Esophagus (tissue), 2 donors: Measurements from ENCODE around the gene PKIB. TPM values are rescaled to one million over a fixed set of nuclear protein-coding genes. Genes with fewer than 3 reads are reported as not detected.

Source experiments
- H3K27ac ChIP-seq, 2 donors: one replicate each; pipeline ENCODE4 v1.5.1; 2013; ENCODE audit warnings: low read depth in 2 of 2, mild to moderate bottlenecking in 2 of 2, inconsistent platforms in 1 of 2, low read length in 1 of 2, moderate library complexity in 1 of 2
- H3K27me3 ChIP-seq, 2 donors: one replicate each; pipeline ENCODE4 v1.6.1; 2013; ENCODE audit warnings: low read length in 2 of 2, control low read depth in 1 of 2, mild to moderate bottlenecking in 1 of 2; ENCODE audit not compliant: insufficient read depth in 2 of 2, control insufficient read depth in 1 of 2
- H3K36me3 ChIP-seq, 2 donors: one replicate each; pipeline ENCODE4 v1.6.1; 2013; ENCODE audit warnings: low read length in 1 of 2; ENCODE audit not compliant: control insufficient read depth in 2 of 2, insufficient read depth in 2 of 2
- H3K4me1 ChIP-seq, 2 donors: one replicate each; pipeline ENCODE4 v1.6.1; 2013; ENCODE audit warnings: low read length in 1 of 2; ENCODE audit not compliant: control insufficient read depth in 2 of 2, insufficient read depth in 2 of 2
- H3K4me3 ChIP-seq, 2 donors: one replicate each; pipeline ENCODE4 v1.5.1; 2013; ENCODE audit warnings: low read length in 2 of 2, mild to moderate bottlenecking in 2 of 2, low read depth in 1 of 2, moderate library complexity in 1 of 2
- H3K9me3 ChIP-seq, 2 donors: one replicate each; pipeline ENCODE4 v1.6.1; 2013; ENCODE audit warnings: mild to moderate bottlenecking in 2 of 2, low read depth in 1 of 2, low read length in 1 of 2, moderate library complexity in 1 of 2; ENCODE audit not compliant: control insufficient read depth in 2 of 2, insufficient read depth in 1 of 2
- WGBS, 2 donors: extraction: QIAGEN DNeasy Blood & Tissue Kit; methylation state at CpG; one replicate each; pipeline ENCODE4 v1.1.7; 2013; 5-methylcytosine and 5-hydroxymethylcytosine counted together
- polyA plus RNA-seq, 2 donors: library from polyadenylated mRNA; stranded (reverse); fragments of 200-250 nt; gene quantifications; one replicate each; pipeline ENCODE4 v1.2.3, GENCODE V29; 2013
- donor health status: healthy with polysubstance abuse.
- donor health status: Bipolar disorder and iron deficiency.

PKIB gene
- polyA plus RNA-seq, 2 donors, result 3.5 to 4.2 TPM

- Histone ChIP-seq H3K4me3 (no peak overlapping the region), H3K36me3 (no peaks in the 10 kb centered on the region), H3K9me3 (no peaks in the 10 kb centered on the region), H3K4me1 (no peaks in the 10 kb centered on the region), H3K27ac (no peak overlapping the region), H3K27me3 (peaks cover 3% of the 10 kb centered on the region in 2 donors)
- 74 to 83% methylated on average over 3 of the region's 3 CpGs for whole genome bisulfite sequencing, 2 donors
These were observed 6.7 kb downstream of the PKIB start for GRCh38 chr6:122616877-122617276.

- no peak overlapping the region for H3K4me3 ChIP-seq
- no peaks in the 10 kb centered on the region for H3K36me3 ChIP-seq
- WGBS, 2 donors, result 81 to 89% methylated on average over 2 of the region's 2 CpGs
- no peak overlapping the region for H3K27ac ChIP-seq
- no peaks in the 10 kb centered on the region for H3K9me3 ChIP-seq
- H3K4me1 ChIP-seq, result no peaks in the 10 kb centered on the region
- peaks cover 3% of the 10 kb centered on the region in 2 donors for H3K27me3 ChIP-seq
These were observed 9.1 kb downstream of the PKIB start for GRCh38 chr6:122619309-122619708.

GRCh38 chr6:122620428-122620827 is 10.2 kb downstream of the PKIB start:
- Histone ChIP-seq H3K9me3 (no peaks in the 10 kb centered on the region), H3K4me3 (no peak overlapping the region), H3K36me3 (no peaks in the 10 kb centered on the region), H3K27ac (no peak overlapping the region), H3K4me1 (no peaks in the 10 kb centered on the region), H3K27me3 (peaks cover 3% of the 10 kb centered on the region in 2 donors)
- WGBS, 2 donors, result 84 to 86% methylated on average over 3 of the region's 3 CpGs

- no peak overlapping the region for H3K27ac ChIP-seq
These were observed 10.7 kb downstream of the PKIB start for GRCh38 chr6:122620902-122621301.

GRCh38 chr6:122621638-122622037 is 11.4 kb downstream of the PKIB start:
- 44 to 53% methylated on average over 2 of the region's 2 CpGs for WGBS, 2 donors
- Histone ChIP-seq H3K27ac (no peak overlapping the region), H3K9me3 (no peaks in the 10 kb centered on the region), H3K27me3 (peaks cover 3% of the 10 kb centered on the region in 2 donors), H3K36me3 (no peaks in the 10 kb centered on the region), H3K4me1 (no peaks in the 10 kb centered on the region), H3K4me3 (no peak overlapping the region)

More at GRCh38 chr6:122620902-122621301, 10.7 kb downstream of the PKIB start:
- Histone ChIP-seq H3K9me3 (no peaks in the 10 kb centered on the region), H3K27me3 (peaks cover 3% of the 10 kb centered on the region in 2 donors), H3K4me1 (no peaks in the 10 kb centered on the region), H3K36me3 (no peaks in the 10 kb centered on the region), H3K4me3 (no peak overlapping the region)
- WGBS, 2 donors, result 51% methylated on average over 3 of the region's 3 CpGs

- peaks cover 3% of the 10 kb centered on the region in 2 donors for H3K27me3 ChIP-seq
- H3K4me1 ChIP-seq, result no peaks in the 10 kb centered on the region
- H3K27ac ChIP-seq, result no peak overlapping the region
- 50% methylated on average over 4 of the region's 4 CpGs for WGBS, 2 donors
- no peak overlapping the region for H3K4me3 ChIP-seq
- no peaks in the 10 kb centered on the region for H3K9me3 ChIP-seq
- H3K36me3 ChIP-seq, result no peaks in the 10 kb centered on the region
These were observed 12.3 kb downstream of the PKIB start for GRCh38 chr6:122622479-122622878.

GRCh38 chr6:122623279-122623678 is 13.1 kb downstream of the PKIB start:
- no peaks in the 10 kb centered on the region for H3K4me1 ChIP-seq
- peaks cover 3% of the 10 kb centered on the region in 2 donors for H3K27me3 ChIP-seq
- H3K27ac ChIP-seq, result no peak overlapping the region
- no peaks in the 10 kb centered on the region for H3K36me3 ChIP-seq
- H3K4me3 ChIP-seq, result no peak overlapping the region
- H3K9me3 ChIP-seq, result no peaks in the 10 kb centered on the region

- WGBS, 2 donors, result 88 to 94% methylated on average over 2 of the region's 2 CpGs
These were observed 14.6 kb downstream of the PKIB start for GRCh38 chr6:122624853-122625252.

GRCh38 chr6:122628714-122629113 is 18.5 kb downstream of the PKIB start:
- WGBS, 2 donors, result 76 to 80% methylated on average over 1 of the region's 1 CpG
- no peaks in the 10 kb centered on the region for H3K36me3 ChIP-seq
- no peaks in the 10 kb centered on the region for H3K27me3 ChIP-seq
- no peaks in the 10 kb centered on the region for H3K4me1 ChIP-seq
- H3K27ac ChIP-seq, result no peak overlapping the region
- no peak overlapping the region for H3K4me3 ChIP-seq
- no peaks in the 10 kb centered on the region for H3K9me3 ChIP-seq

More at GRCh38 chr6:122624853-122625252, 14.6 kb downstream of the PKIB start:
- Histone ChIP-seq H3K36me3 (no peaks in the 10 kb centered on the region), H3K4me3 (no peak overlapping the region), H3K27ac (no peak overlapping the region), H3K27me3 (peaks cover 3% of the 10 kb centered on the region in 2 donors), H3K4me1 (no peaks in the 10 kb centered on the region), H3K9me3 (no peaks in the 10 kb centered on the region)

- Histone ChIP-seq H3K27me3 (no peaks in the 10 kb centered on the region), H3K4me1 (no peaks in the 10 kb centered on the region), H3K27ac (no peak overlapping the region), H3K36me3 (no peaks in the 10 kb centered on the region), H3K4me3 (no peak overlapping the region), H3K9me3 (no peaks in the 10 kb centered on the region)
- 60 to 70% methylated on average over 3 of the region's 3 CpGs for WGBS, 2 donors
These were observed 21.5 kb downstream of the PKIB start for GRCh38 chr6:122631571-122632249.
